SK-N-SH (cell line): Measurements from ENCODE around the gene OSBPL2.

Experiments
- GABPA ChIP-seq: IDR thresholded peaks from 2 replicates; pipeline ENCODE4 v1.4.0; 2012; ENCODE audit warnings: low read depth, mild to moderate bottlenecking
- GATA2 ChIP-seq: sonication (generic); formaldehyde crosslinking; IDR thresholded peaks from 2 replicates; pipeline ENCODE4 v1.5.0; 2020; ENCODE audit warnings: mild to moderate bottlenecking, missing genetic modification reagents
- JUND ChIP-seq: IDR thresholded peaks from 2 replicates; pipeline ENCODE4 v1.4.0; 2012
- MAX ChIP-seq: IDR thresholded peaks from 2 replicates; pipeline ENCODE4 v1.4.0; 2012; ENCODE audit warnings: low read depth
- MEF2A ChIP-seq: IDR thresholded peaks from 2 replicates; pipeline ENCODE4 v1.4.0; 2012; ENCODE audit warnings: low read depth, borderline replicate concordance
- NFIC ChIP-seq: IDR thresholded peaks from 2 replicates; pipeline ENCODE4 v1.4.0; 2012; ENCODE audit warnings: borderline replicate concordance
- POLR2AphosphoS5 ChIP-seq: IDR thresholded peaks from 2 replicates; pipeline ENCODE4 v1.6.1; 2012; ENCODE audit warnings: low read depth, low read length
- RFX5 ChIP-seq: IDR thresholded peaks from 2 replicates; pipeline ENCODE4 v1.6.1; 2012; ENCODE audit warnings: mild to moderate bottlenecking, improper control_type of control experiment, low read length
- TAF1 ChIP-seq: IDR thresholded peaks from 2 replicates; pipeline ENCODE4 v1.6.1; 2012; ENCODE audit warnings: low read depth, mild to moderate bottlenecking, low read length, moderate library complexity, borderline replicate concordance
- TCF12 ChIP-seq: IDR thresholded peaks from 2 replicates; pipeline ENCODE4 v1.4.0; 2012
- YY1 ChIP-seq: IDR thresholded peaks from 2 replicates; pipeline ENCODE4 v1.4.0; 2012; ENCODE audit warnings: low read depth, mild to moderate bottlenecking
- TF ChIP-seq, protein P1 (sequence below): fragments of 200-600 bp; sonication (generic); IDR thresholded peaks from 2 replicates; pipeline ENCODE4 v1.6.1; 2017; ENCODE audit warnings: antibody characterized with exemption, mild to moderate bottlenecking, moderate library complexity

DNA sequence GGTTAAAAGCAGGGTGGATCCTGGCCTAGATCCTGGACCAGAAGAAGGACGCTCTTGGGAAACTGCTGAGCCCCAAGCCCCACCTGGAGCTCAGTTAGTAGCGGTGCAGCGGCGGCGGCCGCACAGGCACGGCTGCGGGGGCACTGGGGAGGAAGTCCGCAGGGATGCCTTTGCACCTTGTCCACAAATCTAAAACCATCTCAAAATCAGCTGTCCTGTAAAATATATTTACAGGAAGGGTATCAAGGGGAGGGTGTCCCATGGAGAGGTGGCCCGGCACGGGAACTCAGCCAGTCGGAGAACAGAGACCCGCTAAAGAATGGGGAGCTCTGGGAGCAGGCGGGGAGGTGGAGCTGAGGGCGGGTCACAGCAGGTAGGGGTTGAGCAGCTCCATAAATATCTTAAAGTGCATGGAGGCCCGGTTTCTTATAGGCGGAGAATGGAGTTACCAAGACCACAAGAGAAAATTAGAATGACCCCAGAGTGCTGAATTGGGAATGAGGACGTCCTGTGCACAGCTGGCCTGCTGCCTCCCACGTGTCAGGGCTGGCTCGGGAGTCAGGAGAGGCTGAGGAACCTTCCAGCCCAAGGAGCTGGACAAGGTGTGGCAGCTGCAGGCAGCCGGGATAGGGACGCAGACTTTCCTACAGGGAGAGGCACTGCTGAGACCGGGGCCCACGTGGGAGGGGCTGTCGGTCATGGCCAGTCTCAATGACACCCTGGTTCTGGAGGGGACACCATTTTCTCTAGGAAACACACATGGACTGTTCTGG, 47.5 kb upstream of the OSBPL2 start:
- no peak for TF ChIP-seq TCF12
- TF ChIP-seq MAX, result no peak
- TF ChIP-seq MEF2A, result no peak
- TF ChIP-seq TAF1, result no peak
- TF ChIP-seq JUND, result no peak
- TF ChIP-seq, protein P1, sequence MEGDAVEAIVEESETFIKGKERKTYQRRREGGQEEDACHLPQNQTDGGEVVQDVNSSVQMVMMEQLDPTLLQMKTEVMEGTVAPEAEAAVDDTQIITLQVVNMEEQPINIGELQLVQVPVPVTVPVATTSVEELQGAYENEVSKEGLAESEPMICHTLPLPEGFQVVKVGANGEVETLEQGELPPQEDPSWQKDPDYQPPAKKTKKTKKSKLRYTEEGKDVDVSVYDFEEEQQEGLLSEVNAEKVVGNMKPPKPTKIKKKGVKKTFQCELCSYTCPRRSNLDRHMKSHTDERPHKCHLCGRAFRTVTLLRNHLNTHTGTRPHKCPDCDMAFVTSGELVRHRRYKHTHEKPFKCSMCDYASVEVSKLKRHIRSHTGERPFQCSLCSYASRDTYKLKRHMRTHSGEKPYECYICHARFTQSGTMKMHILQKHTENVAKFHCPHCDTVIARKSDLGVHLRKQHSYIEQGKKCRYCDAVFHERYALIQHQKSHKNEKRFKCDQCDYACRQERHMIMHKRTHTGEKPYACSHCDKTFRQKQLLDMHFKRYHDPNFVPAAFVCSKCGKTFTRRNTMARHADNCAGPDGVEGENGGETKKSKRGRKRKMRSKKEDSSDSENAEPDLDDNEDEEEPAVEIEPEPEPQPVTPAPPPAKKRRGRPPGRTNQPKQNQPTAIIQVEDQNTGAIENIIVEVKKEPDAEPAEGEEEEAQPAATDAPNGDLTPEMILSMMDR, result no peak
- no peak for TF ChIP-seq POLR2AphosphoS5
- no peak for TF ChIP-seq GATA2 (CRISPR knock-in tag)
- no peak for TF ChIP-seq RFX5
- no peak for TF ChIP-seq NFIC
- no peak for TF ChIP-seq GABPA
- TF ChIP-seq YY1, result no peak
